AML-193 (cell line): Measurements from ENCODE around the gene GLRA2.
A peak's percentile ranks its signal among the peaks of the same experiment; 100 is the strongest.
"Not testable (repeated sequence)": the region's sequence is repeated elsewhere in the genome, so short reads cannot be mapped to it uniquely, and the experiment has no call there.

Source experiments
- DNase-seq, 2 experiments: peaks; one replicate each; lab custom pipeline; 2025; lab: John Stamatoyannopoulos, UW

The GLRA2 gene

GRCh38 chrX:14591976-14592375, 62.6 kb downstream of the GLRA2 start:
- DNase-seq, result no peak

- DNase-seq, result no peak
Observed at GRCh38 chrX:14594521-14594920, 65.2 kb downstream of the GLRA2 start.

GRCh38 chrX:14598330-14598729, 69.0 kb downstream of the GLRA2 start:
- no peak for DNase-seq

- DNase-seq, result no peak
Observed at GRCh38 chrX:14607446-14607985, 78.2 kb downstream of the GLRA2 start.

GRCh38 chrX:14612450-14612849, 83.1 kb downstream of the GLRA2 start:
- not testable (repeated sequence) for DNase-seq

GRCh38 chrX:14616301-14616700, 87.0 kb downstream of the GLRA2 start:
- no peak for DNase-seq

GRCh38 chrX:14616836-14617235, 87.5 kb downstream of the GLRA2 start:
- DNase-seq, result no peak

- DNase-seq, result no peak
Observed at GRCh38 chrX:14618177-14618965, 89.0 kb downstream of the GLRA2 start.

- DNase-seq, result no peak
Observed at GRCh38 chrX:14630733-14631132, 101.4 kb downstream of the GLRA2 start.

- no peak for DNase-seq
Observed at GRCh38 chrX:14641681-14642655, 112.6 kb downstream of the GLRA2 start.

GRCh38 chrX:14660970-14661369, 131.6 kb downstream of the GLRA2 start:
- DNase-seq, result no peak

- no peak for DNase-seq
Observed at GRCh38 chrX:14670819-14671218, 141.5 kb downstream of the GLRA2 start.

GRCh38 chrX:14672611-14673172, 143.4 kb downstream of the GLRA2 start:
- no peak for DNase-seq

- DNase-seq, result no peak
Observed at GRCh38 chrX:14673236-14673635, 143.9 kb downstream of the GLRA2 start.

- no peak for DNase-seq
Observed at GRCh38 chrX:14673764-14674163, 144.4 kb downstream of the GLRA2 start.

- DNase-seq, result no peak
Observed at GRCh38 chrX:14675500-14675899, 146.2 kb downstream of the GLRA2 start.

GRCh38 chrX:14676431-14676830, 147.1 kb downstream of the GLRA2 start:
- no peak for DNase-seq

GRCh38 chrX:14688331-14688730, 159.0 kb downstream of the GLRA2 start:
- not testable (repeated sequence) for DNase-seq

GRCh38 chrX:14690553-14690952, 161.2 kb downstream of the GLRA2 start:
- no peak for DNase-seq

- no peak for DNase-seq
Observed at GRCh38 chrX:14694611-14695010, 165.3 kb downstream of the GLRA2 start.

GRCh38 chrX:14697451-14697850, 168.1 kb downstream of the GLRA2 start:
- peak; percentile 4 to 7 for DNase-seq

- no peak for DNase-seq
Observed at GRCh38 chrX:14698790-14699189, 169.5 kb downstream of the GLRA2 start.
